Fibroblast of skin of right biceps (primary cell): ENCODE results near the gene MAP3K7.
A peak's percentile ranks its signal among the peaks of the same experiment; 100 is the strongest.

ENCODE experiments used
- DNase-seq: peaks from one replicate; pipeline ENCODE4 v3.0.0-alpha.2; 2013

The MAP3K7 gene

GRCh38 chr6:90521955-90522354 is 64.9 kb downstream of the MAP3K7 start:
- DNase-seq, result no peak

DNA sequence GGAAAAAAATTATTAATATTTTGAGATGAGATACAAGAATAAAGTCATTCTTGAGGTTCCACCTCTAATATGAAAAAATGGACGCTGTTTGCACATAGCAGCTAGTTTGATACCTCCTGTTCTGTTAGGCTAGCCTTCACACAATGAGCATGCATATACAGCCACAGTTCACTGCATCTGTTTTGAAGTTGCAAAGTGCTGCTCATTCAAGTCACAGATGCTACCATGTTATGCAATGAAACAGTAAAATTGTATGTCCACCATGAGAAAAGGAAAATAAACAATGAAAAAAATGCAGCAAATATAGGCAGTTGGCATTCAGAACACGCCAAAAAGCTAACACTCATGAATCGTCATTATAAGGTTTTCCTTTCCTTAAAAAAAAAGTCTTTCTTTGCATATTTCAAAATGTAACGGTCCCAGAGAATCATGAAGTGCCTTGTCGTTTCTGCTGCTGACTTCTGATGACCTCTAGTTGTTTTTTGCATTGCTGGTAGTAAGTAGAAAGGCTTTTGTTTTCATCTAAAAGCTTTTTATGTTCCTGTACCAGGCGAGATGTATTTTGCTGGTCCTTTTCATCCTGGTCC is 70.7 kb downstream of the MAP3K7 start:
- no peak for DNase-seq

DNA sequence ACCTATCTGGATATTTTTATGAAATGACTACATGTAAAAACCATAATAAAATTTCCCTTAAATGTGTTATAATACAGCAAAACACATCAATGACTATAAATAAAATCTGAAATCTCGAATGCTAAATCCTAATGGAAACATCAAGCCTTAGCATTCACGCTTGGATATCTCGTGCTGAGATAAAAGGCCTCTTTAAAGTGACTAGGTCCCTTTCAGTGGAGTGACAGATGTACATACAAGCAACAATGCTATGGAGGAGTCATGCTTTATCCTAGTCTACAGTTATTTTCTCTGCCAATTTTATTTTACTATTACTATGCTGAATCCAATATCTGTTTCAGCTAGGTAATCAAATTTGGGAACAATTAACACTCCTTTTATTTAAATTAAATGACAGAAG is 72.4 kb downstream of the MAP3K7 start:
- DNase-seq, result no peak

DNA sequence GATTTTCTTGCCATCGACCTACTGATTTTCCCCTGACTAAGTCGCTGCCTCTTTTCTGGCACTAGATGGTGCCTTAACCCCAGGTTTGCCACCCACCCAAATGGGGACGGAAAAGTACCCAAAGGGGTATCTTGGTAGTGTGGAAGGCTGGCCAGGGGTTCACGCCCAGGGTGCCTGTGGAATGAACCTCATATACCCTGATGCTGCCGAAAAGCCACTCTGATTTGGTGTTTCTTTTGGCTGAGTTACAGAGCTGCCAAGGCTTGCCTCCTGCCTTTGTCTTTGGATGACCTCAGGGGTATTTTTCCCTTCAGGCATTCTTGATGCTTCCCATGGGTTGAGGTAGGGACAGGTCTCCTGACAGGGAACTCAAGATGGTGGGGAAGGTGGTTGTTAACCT is 78.1 kb downstream of the MAP3K7 start:
- no peak for DNase-seq

- DNase-seq, result no peak
Measured at GRCh38 chr6:90502866-90503407, 83.9 kb downstream of the MAP3K7 start.

DNA sequence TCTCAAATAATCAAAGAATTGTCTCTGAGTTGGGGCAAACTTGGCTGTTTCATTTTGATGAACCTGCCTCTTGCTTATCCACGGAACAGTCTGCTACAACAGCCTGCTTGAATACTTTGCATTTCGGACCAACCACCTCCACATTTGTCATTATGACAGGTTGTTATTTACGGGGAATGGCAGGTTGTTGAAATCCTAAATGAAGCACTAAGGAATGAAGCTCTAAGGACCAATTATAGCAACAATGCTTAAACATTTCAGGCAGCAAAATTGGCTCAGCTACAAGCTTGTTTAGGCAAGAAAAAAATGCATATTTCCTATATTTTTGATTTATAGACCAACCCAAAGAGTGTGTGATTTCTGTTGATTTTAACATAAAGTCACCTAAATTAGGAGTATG is 84.5 kb downstream of the MAP3K7 start:
- DNase-seq, result no peak

- no peak for DNase-seq
Measured at GRCh38 chr6:90500458-90500857, 86.4 kb downstream of the MAP3K7 start.

DNA sequence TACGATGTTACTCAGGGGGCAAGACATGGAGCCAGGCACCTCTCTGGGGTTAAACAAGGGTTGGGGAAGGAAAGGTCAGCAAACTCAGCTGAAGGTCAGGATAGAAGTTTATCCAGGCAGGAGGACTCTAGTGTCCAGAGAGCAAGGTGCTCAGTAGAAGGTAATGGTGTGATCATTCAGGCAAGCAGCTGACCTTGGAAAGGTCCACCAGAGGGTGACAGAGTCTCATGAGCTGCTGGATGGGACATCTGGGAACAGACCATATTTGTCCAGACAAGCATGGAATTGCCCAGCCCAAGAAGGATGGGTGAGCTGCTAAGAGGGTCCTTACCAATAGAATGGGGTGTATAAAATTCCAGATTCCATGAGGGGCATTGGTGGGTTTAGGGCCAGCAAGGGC is 89.5 kb downstream of the MAP3K7 start:
- no peak for DNase-seq

DNA sequence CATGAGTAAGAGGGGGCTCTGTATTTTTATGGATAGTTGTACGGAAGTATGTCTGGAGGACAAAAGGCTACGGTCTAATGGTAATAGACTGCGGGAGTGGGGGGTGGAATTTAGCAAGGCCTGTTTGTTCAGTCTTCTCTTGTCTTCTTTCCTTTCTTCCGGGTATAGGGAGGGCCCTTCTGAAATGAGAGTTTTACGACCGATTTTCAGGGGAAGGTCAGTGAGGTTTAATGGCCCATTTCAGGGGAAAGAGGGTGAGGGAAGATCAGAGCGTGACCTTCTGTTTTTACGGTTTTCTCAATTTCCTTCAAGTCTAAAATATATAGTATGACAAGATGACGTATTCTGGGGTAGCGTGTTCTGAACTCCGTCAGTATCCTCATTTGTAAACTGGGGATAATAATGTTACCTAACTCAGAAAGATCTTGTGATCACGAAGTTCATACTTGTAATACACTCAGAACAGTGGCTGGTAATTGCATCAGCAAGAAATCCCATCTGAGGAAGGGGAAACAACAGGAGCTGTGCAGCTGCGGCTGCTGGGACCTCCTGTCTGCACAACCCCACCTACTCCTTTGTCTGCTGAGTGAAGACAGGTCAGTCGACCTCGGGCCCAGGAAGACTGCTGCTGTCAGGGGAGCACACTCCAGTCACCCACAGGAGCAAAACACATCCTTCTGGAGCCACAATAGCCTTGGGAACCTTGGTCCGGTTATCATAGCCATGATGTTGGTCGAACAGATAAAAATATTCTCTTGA is 90.4 kb downstream of the MAP3K7 start:
- no peak for DNase-seq

GRCh38 chr6:90495216-90495817 is 91.6 kb downstream of the MAP3K7 start:
- DNase-seq, result no peak

- peak; percentile 19 for DNase-seq
Measured at GRCh38 chr6:90494067-90494780, 92.6 kb downstream of the MAP3K7 start.

DNA sequence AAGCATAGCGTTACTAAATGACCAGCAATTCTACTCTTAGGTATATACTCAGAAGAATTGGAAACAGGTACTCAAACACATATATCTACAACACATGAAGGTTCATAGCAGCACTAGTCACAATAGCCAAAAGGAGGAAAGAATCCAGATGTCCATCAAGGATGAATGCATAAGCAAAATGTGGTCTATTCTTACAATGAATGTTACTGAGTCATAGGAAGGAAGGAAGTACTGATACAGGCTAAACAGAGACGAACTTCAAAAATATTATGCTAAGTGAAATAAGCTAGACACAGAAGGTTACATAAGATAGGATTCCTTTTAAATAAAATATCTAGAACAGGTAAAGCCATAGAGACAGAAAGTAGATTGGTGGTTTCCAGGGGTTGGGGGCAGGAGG is 93.5 kb downstream of the MAP3K7 start:
- peak; percentile 27 for DNase-seq

DNA sequence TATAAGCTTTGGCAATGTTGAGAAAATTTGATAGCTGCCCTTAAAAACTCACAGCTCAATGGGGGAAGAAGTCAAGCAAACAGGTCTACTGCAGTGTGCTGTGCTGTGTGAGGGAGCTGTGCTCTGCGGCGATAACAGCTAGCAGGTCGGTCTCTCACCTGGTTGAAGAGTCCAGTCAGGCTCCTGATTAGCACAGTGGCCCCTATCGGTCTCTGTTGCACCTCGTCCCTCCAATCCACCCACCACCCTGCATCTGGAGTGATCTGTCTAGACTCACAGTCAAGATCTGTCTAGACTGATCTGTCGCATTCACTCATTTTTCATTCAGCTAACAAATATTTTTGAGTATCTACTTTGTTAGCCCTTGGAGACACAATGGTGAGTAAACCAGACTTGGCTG is 94.1 kb downstream of the MAP3K7 start:
- DNase-seq, result no peak

DNA sequence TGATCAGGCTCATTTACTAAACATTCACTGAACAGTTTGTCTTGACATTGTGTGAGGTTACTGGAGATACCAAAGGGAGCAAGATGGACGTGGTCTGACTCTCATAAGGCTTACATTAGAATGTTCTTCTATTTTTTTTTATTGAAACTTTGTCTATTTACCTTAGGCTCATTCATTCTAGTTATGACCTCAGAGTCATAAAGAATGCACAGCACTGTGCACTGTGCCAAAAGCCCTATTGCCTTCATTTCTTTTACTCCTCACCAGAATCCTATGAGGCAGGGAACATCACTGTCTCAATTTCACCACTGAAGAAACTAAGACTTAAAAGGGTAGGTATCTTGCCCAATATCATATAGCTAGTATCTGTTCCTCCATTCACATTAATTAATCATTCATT is 94.5 kb downstream of the MAP3K7 start:
- no peak for DNase-seq

DNA sequence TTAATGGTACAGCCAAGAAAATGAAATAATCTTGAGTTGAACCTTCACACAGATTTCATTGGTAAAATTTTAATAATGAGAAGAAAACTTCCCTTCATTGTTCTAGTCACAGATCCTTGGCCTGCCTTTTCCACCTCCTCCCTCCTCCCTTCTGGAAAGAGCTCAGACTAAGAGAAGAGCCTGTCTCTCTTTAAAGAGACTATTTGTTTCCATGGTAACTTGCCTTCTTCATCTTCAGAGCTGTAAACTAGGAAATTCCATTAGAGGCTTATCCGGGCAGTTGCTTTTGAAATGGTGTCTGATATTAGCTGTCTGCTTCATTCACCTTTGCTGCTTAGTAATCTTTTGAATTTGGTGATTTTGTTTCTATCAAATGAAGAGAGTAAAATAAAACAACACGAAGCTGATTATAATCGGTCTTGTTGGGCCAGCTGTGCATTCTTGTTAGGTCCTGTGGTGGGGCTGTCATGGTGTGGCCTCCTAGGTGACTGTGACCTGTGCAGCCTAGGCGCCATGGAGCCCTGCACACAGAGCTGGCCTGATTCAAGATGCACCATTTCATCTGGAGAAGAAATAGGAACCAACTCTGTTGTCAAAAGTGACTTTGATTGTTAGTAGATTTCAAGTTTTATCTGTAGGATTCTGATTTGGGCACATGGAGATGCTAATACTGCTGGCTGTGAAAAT is 96.7 kb downstream of the MAP3K7 start:
- no peak for DNase-seq

DNA sequence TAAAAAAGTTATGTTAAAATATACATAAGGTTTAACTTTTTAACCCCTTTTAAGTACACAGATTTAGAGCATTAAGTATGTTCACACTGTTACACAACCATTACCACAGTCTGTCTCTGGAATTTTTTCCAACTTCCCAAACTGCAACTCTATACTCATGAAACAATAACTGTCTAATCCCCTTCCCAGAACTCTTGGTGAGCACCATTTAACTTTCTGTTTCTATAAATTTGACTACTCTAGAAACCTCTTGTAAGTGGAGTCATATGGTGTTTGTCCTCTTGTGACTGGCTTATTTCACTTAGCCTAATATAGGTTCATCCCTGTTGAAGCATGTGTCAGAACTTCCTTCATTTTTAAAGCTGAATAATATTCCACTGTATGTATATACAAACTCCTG is 98.1 kb downstream of the MAP3K7 start:
- no peak for DNase-seq

- no peak for DNase-seq
Measured at GRCh38 chr6:90485635-90486277, 101.1 kb downstream of the MAP3K7 start.

DNA sequence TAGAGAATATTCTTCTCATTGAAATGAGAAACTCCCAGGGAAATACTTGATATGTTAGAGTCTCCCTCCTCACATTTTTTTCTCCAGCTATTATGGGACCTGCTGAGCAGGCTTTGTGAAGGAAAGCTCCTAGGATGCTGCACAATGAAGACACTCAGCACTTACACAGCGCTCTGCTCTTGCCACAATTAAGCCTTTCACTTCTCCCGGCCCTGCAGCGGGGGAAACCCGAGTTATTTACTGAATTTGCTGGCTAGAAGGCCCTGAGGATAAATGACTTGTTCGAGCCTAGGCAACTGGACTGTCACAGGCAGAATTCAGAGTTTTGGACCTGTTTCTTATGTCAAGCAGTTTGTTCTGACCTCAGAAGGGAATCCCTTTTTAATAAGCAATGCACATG is 102.0 kb downstream of the MAP3K7 start:
- no peak for DNase-seq

GRCh38 chr6:90484385-90484784 is 102.5 kb downstream of the MAP3K7 start:
- no peak for DNase-seq

- no peak for DNase-seq
Measured at GRCh38 chr6:90483956-90484355, 102.9 kb downstream of the MAP3K7 start.

DNA sequence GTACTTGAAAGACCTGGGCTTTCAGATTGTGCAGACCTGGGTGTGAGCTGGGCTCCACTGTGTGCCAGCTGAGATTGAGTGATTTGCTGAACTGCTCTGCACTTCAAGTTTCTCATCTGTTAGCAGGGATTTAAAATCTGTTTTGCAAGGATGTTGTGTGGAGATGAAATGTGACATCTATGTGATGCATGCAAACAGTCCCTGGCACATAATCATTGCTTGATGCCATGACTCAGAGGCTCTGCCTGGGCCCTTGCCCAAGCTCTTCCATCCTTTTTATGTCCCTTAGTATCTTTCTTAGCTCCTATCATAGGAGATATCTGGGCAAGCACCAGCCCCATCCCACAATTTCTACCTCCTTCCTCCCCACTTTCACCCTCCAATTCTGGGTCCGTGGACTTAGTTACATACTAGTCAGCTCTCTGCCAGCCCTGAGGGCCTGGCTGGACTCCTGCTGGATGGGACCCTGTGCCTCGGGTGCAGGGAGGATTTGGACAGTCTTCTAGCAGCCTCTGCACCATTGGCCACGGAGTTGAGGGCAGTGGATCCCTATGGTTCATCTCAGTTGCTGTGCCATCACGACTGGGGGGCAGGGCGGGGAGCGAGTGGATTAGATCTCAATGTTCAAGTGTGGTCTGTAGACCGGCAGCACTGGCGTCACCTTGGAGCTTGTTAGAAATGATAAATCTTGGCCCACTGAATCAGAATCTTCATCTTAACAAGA is 103.6 kb downstream of the MAP3K7 start:
- DNase-seq, result peak; percentile 18

- no peak for DNase-seq
Measured at GRCh38 chr6:90480666-90481065, 106.2 kb downstream of the MAP3K7 start.
